IMR-90 (cell line): Measurements from ENCODE around the gene ACOD1. TPM values are rescaled to one million over a fixed set of nuclear protein-coding genes. Genes with fewer than 3 reads are reported as not detected.

Experiments used
- ATAC-seq: fragments of 200-7000 bp; cut with Tn5 transposase; 2 replicates; pipeline ENCODE4 v1.9.1; 2020; ENCODE audit warnings: low read depth, mild to moderate bottlenecking, moderate library complexity
- BruUV-seq: library from RNA; stranded (reverse); fragments of 400-500 nt; replicated peaks from 2 replicates; lab custom pipeline; 2021; lab: Mats Ljungman, UMichigan
- CTCF ChIA-PET: fragments of 300-600 bp; formaldehyde crosslinking; extraction: SDS; loops from one replicate; lab custom pipeline; 2021; ENCODE audit warnings: antibody characterized with exemption; lab: Yijun Ruan, JAX
- POLR2A ChIA-PET: fragments of 300-600 bp; sonication (Branson Sonifier 250); formaldehyde crosslinking; loops from one replicate; lab custom pipeline; 2022; ENCODE audit warnings: antibody characterized with exemption; ENCODE audit not compliant: unreplicated experiment; lab: Charles Lee
- DNase-seq: peaks from one replicate; pipeline ENCODE4 v3.0.0; 2013
- H2AFZ ChIP-seq: replicated peaks from 2 replicates; pipeline ENCODE3; 2013; ENCODE audit warnings: low read length, mild to moderate bottlenecking; ENCODE audit not compliant: poor library complexity
- H2AK5ac ChIP-seq: 2 replicates; pipeline ENCODE4 v1.6.1; 2013; ENCODE audit warnings: low read depth, low read length, inconsistent platforms
- H2AK9ac ChIP-seq: replicated peaks from 2 replicates; pipeline ENCODE3; 2013; ENCODE audit warnings: mild to moderate bottlenecking, low read depth, low read length, moderate library complexity; ENCODE audit not compliant: poor library complexity
- H2BK120ac ChIP-seq: 2 replicates; pipeline ENCODE4 v1.6.1; 2013; ENCODE audit warnings: low read depth, low read length, inconsistent platforms
- H2BK15ac ChIP-seq: 3 replicates; pipeline ENCODE4 v1.6.1; 2013; ENCODE audit warnings: low read depth, low read length, inconsistent platforms
- H2BK20ac ChIP-seq: 2 replicates; pipeline ENCODE4 v1.6.1; 2013; ENCODE audit warnings: low read depth, mild to moderate bottlenecking, inconsistent platforms, low read length, moderate library complexity
- H2BK5ac ChIP-seq: 2 replicates; pipeline ENCODE4 v1.6.1; 2013; ENCODE audit warnings: mild to moderate bottlenecking, low read depth, low read length, inconsistent platforms; ENCODE audit not compliant: poor library complexity, severe bottlenecking
- H3K14ac ChIP-seq: replicated peaks from 2 replicates; pipeline ENCODE4 v1.6.1; 2013; ENCODE audit warnings: low read depth, low read length, inconsistent platforms
- H3K18ac ChIP-seq: 2 replicates; pipeline ENCODE4 v1.6.1; 2013; ENCODE audit warnings: low read depth, low read length, control low read depth
- H3K23ac ChIP-seq: 2 replicates; pipeline ENCODE4 v1.6.1; 2013; ENCODE audit warnings: low read depth, low read length, inconsistent platforms
- H3K27ac ChIP-seq: 2 replicates; pipeline ENCODE4 v1.5.1; 2013; ENCODE audit warnings: mild to moderate bottlenecking, control low read depth, low read length; ENCODE audit not compliant: insufficient read depth
- H3K27me3 ChIP-seq: 2 replicates; pipeline ENCODE4 v1.6.1; 2013; ENCODE audit warnings: low read length; ENCODE audit not compliant: control insufficient read depth, insufficient read depth
- H3K36me3 ChIP-seq: 2 replicates; pipeline ENCODE4 v1.6.1; 2013; ENCODE audit warnings: low read length, mixed read lengths; ENCODE audit not compliant: control insufficient read depth, insufficient read depth
- H3K4ac ChIP-seq: 2 replicates; pipeline ENCODE4 v1.6.1; 2013; ENCODE audit warnings: low read depth, low read length, inconsistent platforms
- H3K4me1 ChIP-seq: 2 replicates; pipeline ENCODE4 v1.6.1; 2013; ENCODE audit warnings: low read length, mixed read lengths; ENCODE audit not compliant: control insufficient read depth, insufficient read depth
- H3K4me2 ChIP-seq: 2 replicates; pipeline ENCODE4 v1.6.1; 2013; ENCODE audit warnings: low read depth, mild to moderate bottlenecking, control low read depth, low read length, moderate library complexity
- H3K4me3 ChIP-seq: 2 replicates; pipeline ENCODE4 v1.5.1; 2013; ENCODE audit warnings: low read depth, mild to moderate bottlenecking, control low read depth, low read length, moderate library complexity; ENCODE audit not compliant: insufficient read depth
- H3K56ac ChIP-seq: 2 replicates; pipeline ENCODE4 v1.6.1; 2013; ENCODE audit warnings: low read length, inconsistent platforms; ENCODE audit not compliant: insufficient read depth; ENCODE audit errors: extremely low read depth
- H3K79me1 ChIP-seq, 2 experiments: 2 replicates each; pipeline ENCODE4 v1.6.1; 2013; ENCODE audit warnings: low read length in 2 of 2, inconsistent platforms in 1 of 2, low read depth in 1 of 2
- H3K9ac ChIP-seq: 2 replicates; pipeline ENCODE4 v1.6.1; 2013; ENCODE audit warnings: low read depth, low read length, control low read depth
- H3K9me1 ChIP-seq: 2 replicates; pipeline ENCODE4 v1.6.1; 2013; ENCODE audit warnings: low read length, inconsistent platforms; ENCODE audit not compliant: insufficient read depth
- H3K9me3 ChIP-seq: 2 replicates; pipeline ENCODE4 v1.6.1; 2013; ENCODE audit warnings: low read length; ENCODE audit not compliant: control insufficient read depth, insufficient read depth
- H4K20me1 ChIP-seq: 2 replicates; pipeline ENCODE4 v1.6.1; 2013; ENCODE audit warnings: low read length, inconsistent platforms; ENCODE audit not compliant: insufficient read depth
- H4K5ac ChIP-seq: 2 replicates; pipeline ENCODE4 v1.6.1; 2013; ENCODE audit warnings: mild to moderate bottlenecking, low read depth, low read length, control low read depth
- H4K8ac ChIP-seq, 2 experiments: 2 replicates each; pipeline ENCODE4 v1.6.1; 2013; ENCODE audit warnings: low read depth in 2 of 2, low read length in 2 of 2, control low read depth in 1 of 2, inconsistent platforms in 1 of 2
- H4K91ac ChIP-seq: 2 replicates; pipeline ENCODE4 v1.6.1; 2013; ENCODE audit warnings: low read depth, low read length, inconsistent platforms; ENCODE audit not compliant: insufficient read depth
- CEBPB ChIP-seq: IDR thresholded peaks from 2 replicates; pipeline ENCODE4 v1.6.1; 2012; ENCODE audit warnings: low read depth, low read length, improper control_type of control experiment
- CHD1 ChIP-seq: IDR thresholded peaks from 2 replicates; pipeline ENCODE4 v1.6.1; 2012; ENCODE audit warnings: low read depth, low read length, improper control_type of control experiment
- FOS ChIP-seq: fragments of 150-350 bp; IDR thresholded peaks from 2 replicates; pipeline ENCODE4 v1.6.1; 2016; ENCODE audit warnings: low read depth, low read length
- MAFK ChIP-seq: IDR thresholded peaks from 2 replicates; pipeline ENCODE4 v1.6.1; 2012; ENCODE audit warnings: low read depth, low read length, improper control_type of control experiment
- MXI1 ChIP-seq: IDR thresholded peaks from 2 replicates; pipeline ENCODE4 v1.6.1; 2012; ENCODE audit warnings: low read depth, mild to moderate bottlenecking, low read length, moderate library complexity, borderline replicate concordance
- RCOR1 ChIP-seq: IDR thresholded peaks from 2 replicates; pipeline ENCODE4 v1.6.1; 2012; ENCODE audit warnings: mild to moderate bottlenecking, low read length, improper control_type of control experiment; ENCODE audit not compliant: insufficient replicate concordance
- RFX5 ChIP-seq: IDR thresholded peaks from 2 replicates; pipeline ENCODE4 v1.8.0; 2012; ENCODE audit warnings: low read depth, mild to moderate bottlenecking, low read length, moderate library complexity
- SMC3 ChIP-seq: fragments of 150-350 bp; IDR thresholded peaks from 2 replicates; pipeline ENCODE4 v1.6.1; 2016; ENCODE audit warnings: low read depth, mild to moderate bottlenecking, antibody characterized with exemption, low read length, moderate library complexity
- WGBS, 2 experiments: methylation state at CpG; one replicate each; pipeline versions ENCODE4 v1.1.5 to v1.1.7; 2013; ENCODE audit warnings: missing lambda C conversion rate in 2 of 2; ENCODE audit not compliant: insufficient read length in 1 of 2; ENCODE audit errors: extremely low coverage in 2 of 2; 5-methylcytosine and 5-hydroxymethylcytosine counted together
- dilution Hi-C: fragments of 300-500 bp; cut with HindIII; formaldehyde crosslinking; loops from one replicate; pipeline ENCODE4 v1.14.3; 2018; ENCODE audit warnings: low sequenced_read_pairs; ENCODE audit not compliant: unreplicated experiment
- in situ Hi-C: fragments of 300-500 bp; cut with MboI; formaldehyde crosslinking; loops from 3 replicates; pipeline ENCODE4 v1.14.3; 2019; ENCODE audit warnings: low sequenced_read_pairs, inconsistent platforms, mixed read lengths
- intact Hi-C: fragments of 100-400 bp; cut with micrococcal nuclease; formaldehyde crosslinking; loops from 2 replicates; pipeline ENCODE4 v1.10.0; 2022
- polyA plus RNA-seq, 3 experiments: library from polyadenylated mRNA; depleted of rRNA; stranded (reverse); fragments of >200 nt; gene quantifications; 2 replicates each; pipeline ENCODE4 v1.2.3, GENCODE V29; 2012; ENCODE audit warnings: low replicate concordance in 1 of 3
- total RNA-seq: library from RNA; depleted of rRNA; stranded (reverse); fragments of >200 nt; gene quantifications from 2 replicates; pipeline ENCODE4 v1.2.3, GENCODE V29; 2012
- TF ChIP-seq, protein P1 (sequence below): fragments of 150-350 bp; IDR thresholded peaks from 2 replicates; pipeline ENCODE4 v1.6.1; 2016; ENCODE audit warnings: low read depth, mild to moderate bottlenecking, low read length, moderate library complexity, borderline replicate concordance
- TF ChIP-seq, protein P2 (sequence below): conservative IDR thresholded peaks from 2 replicates; pipeline ENCODE4 v1.5.1; 2012; ENCODE audit warnings: mild to moderate bottlenecking, low read depth, low read length, improper control_type of control experiment

The ACOD1 gene
- total and polyA plus RNA-seq, 2 of the 4 experiments (the other 2 are of a cell fraction), result not detected

DNA sequence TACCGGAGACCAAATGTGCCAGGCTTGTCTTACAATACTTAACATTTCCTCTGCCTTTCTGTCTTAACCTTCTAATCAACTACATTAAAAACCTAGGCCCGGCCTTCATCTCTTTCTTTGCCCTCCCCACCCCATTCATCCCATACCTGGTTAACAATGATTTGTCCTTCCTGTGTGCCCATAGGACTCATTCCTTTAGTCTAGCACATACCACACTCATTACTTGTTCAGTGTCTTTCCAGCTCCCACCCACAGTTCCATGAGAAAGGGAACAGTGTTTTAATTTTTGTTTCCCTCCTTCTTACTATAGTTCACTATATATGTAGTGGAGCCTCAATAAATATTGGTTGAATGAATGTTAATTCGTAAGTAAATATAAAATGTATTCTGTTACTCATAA lies 46.0 kb downstream of the ACOD1 start:
- H3K27ac ChIP-seq, result no peak overlapping the region
- DNase-seq (no peak), ATAC-seq (no peak)
- peaks cover 8% of the 10 kb centered on the region for H3K9me1 ChIP-seq
- H3K9me3 ChIP-seq, result no peaks in the 10 kb centered on the region
- H2BK5ac ChIP-seq, result no peak overlapping the region
- no peak overlapping the region for H2AK9ac ChIP-seq
- no peak overlapping the region for H4K91ac ChIP-seq
- dilution Hi-C loops, result no loop called here
- H3K23ac ChIP-seq, result no peak overlapping the region
- H2AFZ ChIP-seq, result no peak overlapping the region
- intact Hi-C loops, result loop anchor here (5.0 kb wide), 1 partner anchor 837 kb away; no protein-coding TSS in a partner anchor
- peaks cover 25 to 37% of the 10 kb centered on the region in 2 experiments for H3K79me1 ChIP-seq
- peaks cover 9% of the 10 kb centered on the region for H3K36me3 ChIP-seq
- in situ Hi-C loops, result loop anchor here (25.0 kb wide), 1 partner anchor 1307 kb away; no protein-coding TSS in a partner anchor
- 92% methylated on average over 2 of the region's 3 CpGs; no CpG with 5 or more reads in 1 of the 2 experiments for WGBS, 2 experiments
- no peak overlapping the region for H4K8ac ChIP-seq
- no peaks in the 10 kb centered on the region for H4K20me1 ChIP-seq
- peaks cover 4% of the 10 kb centered on the region; the same call in 1 of the 2 replicates for H3K4me1 ChIP-seq
- no peaks in the 10 kb centered on the region for H3K27me3 ChIP-seq
- no peak overlapping the region for H4K5ac ChIP-seq
- H3K18ac ChIP-seq, result no peak overlapping the region
- H3K4me2 ChIP-seq, result no peak overlapping the region; the same call in 1 of the 2 replicates
- H2BK120ac ChIP-seq, result no peak overlapping the region
- H3K14ac ChIP-seq, result no peak overlapping the region
- TF ChIP-seq FOS (no peak), RCOR1 (no peak), RFX5 (no peak), MAFK (no peak), SMC3 (no peak), MXI1 (no peak), CHD1 (no peak), CEBPB (no peak)
- TF ChIP-seq, protein P1, sequence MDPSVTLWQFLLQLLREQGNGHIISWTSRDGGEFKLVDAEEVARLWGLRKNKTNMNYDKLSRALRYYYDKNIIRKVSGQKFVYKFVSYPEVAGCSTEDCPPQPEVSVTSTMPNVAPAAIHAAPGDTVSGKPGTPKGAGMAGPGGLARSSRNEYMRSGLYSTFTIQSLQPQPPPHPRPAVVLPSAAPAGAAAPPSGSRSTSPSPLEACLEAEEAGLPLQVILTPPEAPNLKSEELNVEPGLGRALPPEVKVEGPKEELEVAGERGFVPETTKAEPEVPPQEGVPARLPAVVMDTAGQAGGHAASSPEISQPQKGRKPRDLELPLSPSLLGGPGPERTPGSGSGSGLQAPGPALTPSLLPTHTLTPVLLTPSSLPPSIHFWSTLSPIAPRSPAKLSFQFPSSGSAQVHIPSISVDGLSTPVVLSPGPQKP, result no peak
- TF ChIP-seq, protein P2, sequence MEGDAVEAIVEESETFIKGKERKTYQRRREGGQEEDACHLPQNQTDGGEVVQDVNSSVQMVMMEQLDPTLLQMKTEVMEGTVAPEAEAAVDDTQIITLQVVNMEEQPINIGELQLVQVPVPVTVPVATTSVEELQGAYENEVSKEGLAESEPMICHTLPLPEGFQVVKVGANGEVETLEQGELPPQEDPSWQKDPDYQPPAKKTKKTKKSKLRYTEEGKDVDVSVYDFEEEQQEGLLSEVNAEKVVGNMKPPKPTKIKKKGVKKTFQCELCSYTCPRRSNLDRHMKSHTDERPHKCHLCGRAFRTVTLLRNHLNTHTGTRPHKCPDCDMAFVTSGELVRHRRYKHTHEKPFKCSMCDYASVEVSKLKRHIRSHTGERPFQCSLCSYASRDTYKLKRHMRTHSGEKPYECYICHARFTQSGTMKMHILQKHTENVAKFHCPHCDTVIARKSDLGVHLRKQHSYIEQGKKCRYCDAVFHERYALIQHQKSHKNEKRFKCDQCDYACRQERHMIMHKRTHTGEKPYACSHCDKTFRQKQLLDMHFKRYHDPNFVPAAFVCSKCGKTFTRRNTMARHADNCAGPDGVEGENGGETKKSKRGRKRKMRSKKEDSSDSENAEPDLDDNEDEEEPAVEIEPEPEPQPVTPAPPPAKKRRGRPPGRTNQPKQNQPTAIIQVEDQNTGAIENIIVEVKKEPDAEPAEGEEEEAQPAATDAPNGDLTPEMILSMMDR, result no peak
- POLR2A ChIA-PET, result no interaction called here
- H3K56ac ChIP-seq, result no peak overlapping the region
- H2AK5ac ChIP-seq, result no peak overlapping the region
- H2BK20ac ChIP-seq, result no peak overlapping the region
- H3K9ac ChIP-seq, result no peak overlapping the region
- no peak overlapping the region for H3K4ac ChIP-seq
- no peak overlapping the region for H3K4me3 ChIP-seq
- CTCF ChIA-PET, result no interaction called here
- BruUV-seq, result no TSS peak
- no peak overlapping the region for H2BK15ac ChIP-seq
